Astrocyte of the hippocampus (primary cell): ENCODE data around the gene PCLAF.
"Not testable (repeated sequence)": the region's sequence is repeated elsewhere in the genome, so short reads cannot be mapped to it uniquely, and the experiment has no call there.

ENCODE experiments used
- DNase-seq: peaks from one replicate; pipeline ENCODE4 v3.0.0; 2011; ENCODE audit warnings: low read depth, low spot score

The PCLAF gene, protein sequence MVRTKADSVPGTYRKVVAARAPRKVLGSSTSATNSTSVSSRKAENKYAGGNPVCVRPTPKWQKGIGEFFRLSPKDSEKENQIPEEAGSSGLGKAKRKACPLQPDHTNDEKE

GRCh38 chr15:64381000-64381751, at the start of gene PCLAF:
TSS of gene PCLAF (minus strand) at chr15:64381441. CDS start at chr15:64381371, 70 bp downstream.
- DNase-seq = peak; percentile 98

DNA sequence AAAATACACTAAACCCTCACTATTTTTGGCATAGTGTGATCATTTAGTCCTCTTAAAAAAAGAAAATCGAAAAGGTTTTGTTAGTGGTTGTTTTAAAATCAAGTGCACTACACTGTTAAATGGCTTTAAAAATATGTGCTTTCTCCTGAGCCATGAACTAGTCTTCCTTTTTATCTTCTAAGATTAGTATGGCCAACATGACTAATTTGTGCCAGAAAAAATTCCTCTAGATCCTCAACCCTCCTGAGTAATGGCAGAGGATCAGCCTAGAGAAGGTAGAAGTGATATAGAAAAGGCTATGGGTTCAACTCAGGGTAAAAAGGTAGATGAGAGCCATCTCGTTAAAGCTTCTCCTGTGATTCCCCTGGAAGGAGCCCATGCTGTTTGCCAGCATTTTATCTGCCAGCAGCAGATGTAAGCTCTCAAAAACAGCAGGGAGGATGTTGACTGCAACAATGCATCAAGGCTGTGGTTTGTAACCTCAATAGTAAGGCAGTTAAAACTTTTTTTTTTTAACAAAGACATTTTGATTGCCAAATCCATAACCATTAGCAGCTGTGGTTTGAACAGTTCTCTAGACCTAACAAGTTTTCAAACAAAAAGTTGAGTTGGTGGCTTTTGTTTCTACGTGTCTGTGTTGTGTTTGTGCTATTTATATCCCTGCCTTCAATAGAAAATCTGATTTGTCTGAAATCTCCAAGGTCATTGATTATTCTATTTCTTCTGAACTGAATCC, 48.9 kb upstream of the PCLAF start:
- peak; percentile 84 for DNase-seq

GRCh38 chr15:64429448-64429847, 48.2 kb upstream of the PCLAF start:
- no peak for DNase-seq

- peak; percentile 50 for DNase-seq
These were observed 45.7 kb upstream of the PCLAF start for GRCh38 chr15:64426845-64427465.

DNA sequence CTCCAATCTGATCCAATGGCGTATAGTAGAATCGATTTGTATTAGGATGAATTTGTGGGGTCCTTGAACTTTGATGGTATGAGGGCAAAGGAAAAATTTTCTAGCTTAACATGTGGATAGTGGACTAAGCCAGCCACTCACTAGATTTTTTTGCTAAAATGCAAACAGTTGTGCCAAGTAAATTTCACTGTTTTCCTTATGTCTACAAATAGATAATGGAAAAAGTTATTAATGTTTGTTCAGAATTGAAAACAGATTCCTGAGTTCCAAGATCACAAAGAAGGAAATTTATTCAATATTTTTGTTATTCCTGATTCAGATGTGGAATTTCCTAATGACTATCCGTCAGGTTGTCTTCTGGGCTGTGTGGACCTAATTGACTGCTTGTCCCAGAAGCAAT, 44.0 kb upstream of the PCLAF start:
- DNase-seq = no peak

- DNase-seq = no peak
These were observed 42.7 kb upstream of the PCLAF start for GRCh38 chr15:64423970-64424369.

- no peak for DNase-seq
These were observed 41.5 kb upstream of the PCLAF start for GRCh38 chr15:64422697-64423096.

GRCh38 chr15:64412216-64412615, 31.0 kb upstream of the PCLAF start:
- no peak for DNase-seq

- DNase-seq = no peak
These were observed 19.3 kb upstream of the PCLAF start for GRCh38 chr15:64400583-64400982.

- DNase-seq = peak; percentile 38
These were observed 17.3 kb upstream of the PCLAF start for GRCh38 chr15:64398575-64398974.

DNA sequence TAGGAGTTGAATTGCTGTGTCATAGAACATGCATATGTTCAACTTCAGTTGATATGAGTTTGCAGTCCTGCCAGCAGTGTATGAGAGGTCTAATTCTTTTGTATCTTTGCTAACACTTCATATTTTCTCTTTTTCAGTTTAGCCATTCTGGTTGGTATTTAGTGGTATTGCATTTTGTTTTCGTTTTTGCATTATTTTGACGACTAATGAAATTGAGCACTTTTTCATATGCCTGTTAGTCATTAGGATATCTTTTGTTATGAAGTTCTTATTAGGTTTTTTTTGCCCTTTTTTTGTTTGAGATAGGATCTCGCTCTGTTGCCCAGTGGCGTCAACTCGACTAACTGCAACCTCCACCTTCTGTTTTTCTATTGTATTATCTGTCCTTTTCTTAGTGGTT, 15.5 kb upstream of the PCLAF start:
- DNase-seq = no peak

DNA sequence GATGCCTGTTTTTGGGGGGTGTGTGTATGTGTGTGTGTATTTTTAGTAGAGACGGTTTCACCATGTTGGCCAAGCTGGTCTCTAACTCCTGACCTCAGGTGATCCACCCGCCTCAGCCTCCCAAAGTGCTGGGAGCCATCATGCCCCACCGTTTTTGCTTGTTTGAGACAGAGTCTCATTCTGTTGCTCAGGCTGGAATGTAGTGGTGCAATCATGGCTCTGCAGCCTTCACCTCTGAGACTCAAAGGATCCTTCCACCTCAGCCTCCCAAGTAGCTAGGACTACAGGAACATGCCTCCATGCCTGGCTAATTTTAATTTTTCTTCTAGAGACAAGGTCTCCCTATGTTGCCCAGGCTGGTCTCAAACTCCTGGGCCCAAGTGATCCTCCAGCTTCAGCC, 11.2 kb upstream of the PCLAF start:
- DNase-seq = not testable (repeated sequence)

- DNase-seq = no peak
These were observed 7.8 kb upstream of the PCLAF start for GRCh38 chr15:64389036-64389435.

GRCh38 chr15:64387562-64388168, 6.4 kb upstream of the PCLAF start, which contains the start of gene TRIP4:
TSS of gene TRIP4 (plus strand) at chr15:64387836. CDS start at chr15:64387864, 28 bp downstream.
- peak; percentile 98 for DNase-seq

DNA sequence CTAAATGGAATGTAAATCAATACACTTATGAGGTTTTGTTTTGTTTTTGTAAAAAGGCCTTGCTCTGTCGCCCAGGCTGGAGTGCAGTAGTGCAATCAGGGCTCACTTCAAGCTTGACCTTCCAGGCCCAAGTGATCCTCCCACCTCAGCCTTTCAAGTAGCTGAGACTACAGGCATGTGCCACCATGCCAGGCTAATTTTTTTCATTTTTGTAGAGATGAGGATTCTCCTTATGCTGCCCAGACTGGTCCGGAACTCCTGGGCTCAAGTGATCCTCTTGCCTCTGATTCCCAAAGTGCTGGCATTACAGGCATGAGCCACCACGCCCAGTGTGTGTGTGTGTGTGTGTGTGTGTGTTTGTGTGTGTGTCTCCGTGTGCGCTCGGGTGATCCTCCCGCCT, 5.0 kb upstream of the PCLAF start:
- DNase-seq = no peak

- DNase-seq = no peak
These were observed 2.5 kb upstream of the PCLAF start for GRCh38 chr15:64383760-64384159.

DNA sequence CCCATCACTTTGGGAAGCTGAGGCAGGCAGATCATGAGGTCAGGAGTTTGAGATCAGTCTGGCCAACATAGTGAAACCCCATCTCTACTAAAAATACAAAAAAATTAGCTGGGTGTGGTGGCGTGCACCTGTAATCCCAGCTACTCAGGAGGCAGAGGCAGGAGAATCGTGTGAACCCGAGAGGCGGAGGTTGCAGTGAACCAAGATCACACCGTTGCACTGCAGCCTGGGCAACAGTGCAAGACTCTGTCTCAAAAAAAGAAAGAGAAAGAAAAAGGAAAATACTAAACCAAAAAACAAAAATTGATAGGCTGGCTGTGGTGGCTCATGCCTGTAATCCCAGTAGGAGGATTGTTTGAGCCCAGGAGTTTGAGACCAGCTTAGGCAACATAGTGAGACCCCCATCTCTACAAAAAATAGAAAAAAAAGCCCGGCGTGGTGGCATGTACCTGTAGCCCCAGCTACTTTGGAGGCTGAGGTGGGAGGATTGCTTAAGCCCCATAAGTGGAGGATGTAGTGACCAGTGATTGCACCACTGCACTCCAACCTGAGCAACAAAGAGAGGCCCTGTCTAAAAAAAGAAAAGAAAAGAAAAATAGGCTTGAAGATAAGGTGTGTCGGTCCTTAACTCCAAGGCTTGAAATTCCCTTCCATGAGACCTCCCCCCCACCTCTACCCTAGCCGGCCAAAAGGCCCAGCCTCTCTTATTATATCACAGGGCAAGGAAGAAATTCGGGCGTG, 941 bp downstream of the PCLAF start:
- not testable (repeated sequence) for DNase-seq

DNA sequence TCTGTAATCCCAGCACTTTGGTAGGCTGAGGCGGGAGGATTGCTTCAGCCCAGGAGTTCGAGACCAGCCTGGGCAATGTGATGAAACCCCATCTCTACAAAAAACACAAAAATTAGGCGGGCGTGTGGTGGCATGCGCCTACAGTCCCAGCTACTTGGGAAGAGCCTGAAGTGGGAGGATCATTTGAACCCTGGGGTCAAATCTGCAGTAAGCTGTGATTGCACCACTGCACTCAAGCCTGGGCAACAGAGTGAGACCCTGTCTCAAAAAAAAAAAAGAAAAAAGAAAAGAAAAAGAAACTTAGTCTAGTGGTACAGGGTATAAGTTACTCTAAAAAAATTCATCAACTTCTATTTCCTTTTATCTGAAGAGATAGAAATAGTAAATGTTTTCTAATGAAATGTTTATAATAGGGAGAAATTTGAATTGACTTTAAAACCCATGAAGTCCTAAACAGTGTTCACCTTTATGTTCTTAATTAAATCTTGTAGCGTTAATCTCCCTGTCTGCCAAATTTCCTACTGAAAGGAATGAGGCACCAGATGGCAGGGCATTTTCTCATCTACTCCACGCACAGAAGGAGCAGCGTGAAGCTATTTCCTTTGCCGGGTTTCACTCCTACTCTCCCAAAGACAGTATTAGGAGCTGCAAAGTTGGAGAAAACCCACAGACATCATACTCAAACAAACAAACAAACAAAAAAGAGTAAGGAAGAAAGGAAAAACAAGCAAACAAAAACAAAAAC, 1.9 kb downstream of the PCLAF start:
- no peak for DNase-seq

DNA sequence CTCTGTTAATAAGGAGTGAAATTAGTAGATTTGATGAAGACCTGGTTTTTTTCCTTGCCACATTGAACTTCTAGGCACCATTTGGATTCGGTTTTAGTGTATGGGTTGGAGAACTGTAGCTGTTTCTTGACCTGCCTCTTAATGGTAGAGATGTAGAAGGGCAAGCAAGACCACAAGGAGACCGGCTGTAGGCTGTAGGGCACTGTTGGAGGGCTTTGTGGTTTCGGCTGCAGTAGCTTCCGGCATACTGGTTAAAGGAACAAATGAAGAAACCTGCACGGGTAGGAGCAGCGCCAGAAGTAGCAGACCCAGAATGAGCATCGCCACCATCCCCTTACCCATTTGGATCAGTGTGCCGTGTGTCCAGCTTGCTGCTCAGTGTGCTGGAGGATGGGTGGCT, 7.9 kb downstream of the PCLAF start:
- DNase-seq = no peak

DNA sequence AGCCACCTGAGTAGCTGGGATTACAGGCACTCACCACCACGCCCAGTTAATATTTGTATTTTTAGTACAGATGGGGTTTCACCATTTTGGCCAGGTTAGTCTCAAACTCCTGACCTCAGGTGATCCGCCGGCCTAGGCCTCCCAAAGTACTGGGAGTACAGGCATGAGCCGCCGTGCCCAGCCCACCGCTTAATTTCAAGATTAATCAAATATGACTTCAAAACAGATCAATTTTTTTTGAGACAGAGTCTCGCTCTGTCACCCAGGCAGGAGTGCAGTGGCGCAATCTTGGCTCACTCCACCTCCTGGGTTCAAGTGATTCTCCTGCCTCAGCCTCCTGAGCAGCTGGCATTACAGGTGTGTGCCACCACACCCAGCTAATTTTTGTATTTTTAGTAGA, 9.9 kb downstream of the PCLAF start:
- not testable (repeated sequence) for DNase-seq
